T-cell (primary cell): ENCODE results near the gene ABT1. TPM values are rescaled to one million over a fixed set of nuclear protein-coding genes. Genes with fewer than 3 reads are reported as not detected.
A peak's percentile ranks its signal among the peaks of the same experiment; 100 is the strongest.

Experiments used
- ATAC-seq, 4 experiments: fragments of 200-7000 bp in 3 of 4; fragments of 150-1000 bp in 1 of 4; cut with Tn5 transposase; replicated peaks in 1 of 4; 1 replicate in 3 of 4; 2 replicates in 1 of 4; pipeline ENCODE4 v1.10.0; 2021; ENCODE audit warnings: moderate library complexity in 3 of 4, mild to moderate bottlenecking in 2 of 4, moderate number of reproducible peaks in 1 of 4
- CTCF ChIA-PET, 2 donors: fragments of 300-600 bp; sonication (Branson Sonifier 250); formaldehyde crosslinking; loops; one replicate each; lab custom pipeline; 2022; ENCODE audit warnings: antibody characterized with exemption in 2 of 2; lab: Charles Lee
- POLR2A ChIA-PET, 2 donors: fragments of 300-600 bp; sonication (Branson Sonifier 250); formaldehyde crosslinking; loops; one replicate each; lab custom pipeline; 2022; ENCODE audit warnings: antibody characterized with exemption in 2 of 2; lab: Charles Lee
- DNase-seq, 35 experiments: peaks; one replicate each; pipeline versions ENCODE4 v3.0.0 to v3.0.0-alpha.2; 2013 to 2023
- H3K27ac ChIP-seq: one replicate; pipeline ENCODE4 v1.5.1; 2013; ENCODE audit warnings: low read length
- H3K27me3 ChIP-seq, 2 experiments: replicated peaks in 1 of 2; 1 replicate in 1 of 2; 2 replicates in 1 of 2; pipeline versions ENCODE4 v1.6.1 to v1.7.0; 2013; ENCODE audit warnings: low read length in 1 of 2, mixed read lengths in 1 of 2; ENCODE audit not compliant: control insufficient read depth in 2 of 2, insufficient read depth in 2 of 2; ENCODE audit errors: extremely low read depth in 1 of 2
- H3K36me3 ChIP-seq, 2 donors: 1 replicate in 1 of 2; 2 replicates in 1 of 2; pipeline versions ENCODE4 v1.6.1 to v1.7.0; 2013; ENCODE audit warnings: low read length in 1 of 2; ENCODE audit not compliant: control insufficient read depth in 2 of 2, insufficient read depth in 1 of 2; ENCODE audit errors: extremely low read depth in 1 of 2
- H3K4me1 ChIP-seq, 2 experiments: 1 replicate in 1 of 2; 2 replicates in 1 of 2; pipeline versions ENCODE4 v1.6.1 to v1.7.0; 2013; ENCODE audit warnings: low read length in 2 of 2, mixed read lengths in 1 of 2; ENCODE audit not compliant: insufficient read depth in 2 of 2, control insufficient read depth in 1 of 2; ENCODE audit errors: extremely low read depth in 1 of 2
- H3K4me3 ChIP-seq, 2 donors: 1 replicate in 1 of 2; 2 replicates in 1 of 2; pipeline versions ENCODE4 v1.5.1 to v1.7.0; 2013; ENCODE audit warnings: mild to moderate bottlenecking in 2 of 2, low read length in 1 of 2, moderate library complexity in 1 of 2; ENCODE audit not compliant: control insufficient read depth in 1 of 2; ENCODE audit errors: extremely low read depth in 1 of 2
- H3K9me3 ChIP-seq: 2 replicates; pipeline ENCODE4 v1.7.0; 2013
- H3K27ac Mint-ChIP-seq, 2 donors: one replicate each; pipeline ENCODE4 v1.8.0; 2020 to 2021; ENCODE audit warnings: mild to moderate bottlenecking in 2 of 2, mixed read lengths in 2 of 2
- H3K27me3 Mint-ChIP-seq, 2 donors: one replicate each; pipeline ENCODE4 v1.8.0; 2021 to 2022; ENCODE audit warnings: mixed read lengths in 2 of 2
- H3K36me3 Mint-ChIP-seq: one replicate; pipeline ENCODE4 v1.8.0; 2021; ENCODE audit warnings: mixed read lengths
- H3K4me1 Mint-ChIP-seq, 3 donors: one replicate each; pipeline ENCODE4 v1.8.0; 2020 to 2022; ENCODE audit warnings: mixed read lengths in 3 of 3, mild to moderate bottlenecking in 1 of 3
- H3K4me3 Mint-ChIP-seq, 3 donors: one replicate each; pipeline ENCODE4 v1.8.0; 2020 to 2022; ENCODE audit warnings: mild to moderate bottlenecking in 3 of 3, mixed read lengths in 3 of 3, moderate library complexity in 3 of 3
- H3K9me3 Mint-ChIP-seq, 3 donors: one replicate each; pipeline ENCODE4 v1.8.0; 2020 to 2022; ENCODE audit warnings: mixed read lengths in 3 of 3
- WGBS: methylation state at CpG from one replicate; pipeline ENCODE4 v1.1.5; 2013; ENCODE audit warnings: missing lambda C conversion rate; ENCODE audit not compliant: insufficient coverage; 5-methylcytosine and 5-hydroxymethylcytosine counted together
- total RNA-seq, 35 experiments: library from RNA in 6 of 35; stranded (reverse) in 6 of 35; fragments of 120-200 nt in 1 of 35; gene quantifications; one replicate each; pipeline versions ENCODE4 v1.2.1 to v1.2.4 and lab custom pipeline; 2013 to 2026

ABT1 gene
- total RNA-seq, 5 donors from 2014 or later (not counting 1 experiment from before 2014, with no cell fraction given) = 27.6 to 36.4 (median 35.6) TPM

GRCh38 chr6:26577720-26578072 lies 19.1 kb upstream of the ABT1 start:
- Mint-ChIP-seq H3K4me3 (peak overlapping the region; percentile 71 to 81 (median 73)), H3K27me3 (no peaks in the 10 kb centered on the region), H3K9me3 (peaks cover 6 to 11% (median 10%) of the 10 kb centered on the region in 3 donors), H3K4me1 (peaks cover 15 to 24% (median 22%) of the 10 kb centered on the region in 3 donors), H3K36me3 (no peaks in the 10 kb centered on the region), H3K27ac (peak overlapping the region; percentile 74 to 84)
- H3K27me3 ChIP-seq = peaks cover 3 to 12% of the 10 kb centered on the region in 2 experiments
- no peak overlapping the region for H3K27ac ChIP-seq
- H3K9me3 ChIP-seq = peaks cover 5% of the 10 kb centered on the region
- peaks cover 6 to 12% of the 10 kb centered on the region in 2 experiments for H3K4me1 ChIP-seq
- H3K36me3 ChIP-seq = no peaks in the 10 kb centered on the region
- ChIA-PET POLR2A (no interaction called here), CTCF (interaction anchor here in 1 of 2 donors (0.8 to 1.8 kb wide), 4 partner anchors 9 to 236 kb away, joined by 3 to 11 read pairs (median 6); no protein-coding TSS in a partner anchor)
- ATAC-seq (peak in 1 of 4 experiments; percentile 15), DNase-seq (no peak)
- H3K4me3 ChIP-seq = peak overlapping the region; percentile 38 to 40
- 57% methylated on average over 8 of the region's 17 CpGs for WGBS

- H3K27me3 Mint-ChIP-seq = peaks cover 4 to 5% of the 10 kb centered on the region in 2 donors
- ChIA-PET CTCF (interaction anchor here in 1 of 2 donors (1.1 kb wide), 1 partner anchor 17 kb away, joined by 4 read pairs; no protein-coding TSS in a partner anchor), POLR2A (no interaction called here)
- H3K9me3 ChIP-seq = peaks cover 5% of the 10 kb centered on the region
- H3K27ac ChIP-seq = no peak overlapping the region
- H3K27me3 ChIP-seq = peaks cover 6 to 12% of the 10 kb centered on the region in 2 experiments
- H3K4me3 ChIP-seq = no peak overlapping the region
- H3K36me3 Mint-ChIP-seq = no peaks in the 10 kb centered on the region
- H3K4me1 ChIP-seq = peaks cover 6 to 9% of the 10 kb centered on the region in 2 experiments
- H3K27ac Mint-ChIP-seq = peak overlapping the region in 1 of 2 donors; percentile 24
- DNase-seq (no peak), ATAC-seq (no peak)
- H3K4me1 Mint-ChIP-seq = peaks cover 12 to 24% (median 20%) of the 10 kb centered on the region in 3 donors
- H3K4me3 Mint-ChIP-seq = peak overlapping the region in 2 of 3 donors; percentile 31 to 81
- H3K9me3 Mint-ChIP-seq = peaks cover 6 to 11% (median 10%) of the 10 kb centered on the region in 3 donors
- H3K36me3 ChIP-seq = no peaks in the 10 kb centered on the region
- WGBS = no CpG with 5 or more reads among the region's 6 CpGs
Observed at GRCh38 chr6:26578279-26578678, 18.5 kb upstream of the ABT1 start.

GRCh38 chr6:26578741-26579140 lies 18.0 kb upstream of the ABT1 start:
- Mint-ChIP-seq H3K27ac (no peak overlapping the region), H3K4me3 (peak overlapping the region in 1 of 3 donors; percentile 81), H3K36me3 (no peaks in the 10 kb centered on the region), H3K4me1 (peaks cover 12 to 24% (median 20%) of the 10 kb centered on the region in 3 donors), H3K9me3 (peaks cover 6 to 11% (median 10%) of the 10 kb centered on the region in 3 donors), H3K27me3 (peaks cover 8 to 9% of the 10 kb centered on the region in 2 donors)
- no peak overlapping the region for H3K4me3 ChIP-seq
- no peaks in the 10 kb centered on the region for H3K36me3 ChIP-seq
- H3K27me3 ChIP-seq = peaks cover 6 to 12% of the 10 kb centered on the region in 2 experiments
- peaks cover 5% of the 10 kb centered on the region for H3K9me3 ChIP-seq
- ChIA-PET POLR2A (no interaction called here), CTCF (interaction anchor here in 1 of 2 donors (1.1 kb wide), 1 partner anchor 17 kb away, joined by 4 read pairs; no protein-coding TSS in a partner anchor)
- WGBS = no CpG with 5 or more reads among the region's 1 CpG
- H3K27ac ChIP-seq = no peak overlapping the region
- H3K4me1 ChIP-seq = peaks cover 6 to 9% of the 10 kb centered on the region in 2 experiments
- ATAC-seq (no peak), DNase-seq (no peak)

GRCh38 chr6:26581164-26581915 lies 15.4 kb upstream of the ABT1 start:
- WGBS = 83% methylated on average over 1 of the region's 4 CpGs

GRCh38 chr6:26588965-26589364 lies 7.8 kb upstream of the ABT1 start:
- Histone ChIP-seq H3K4me1 (no peaks in the 10 kb centered on the region), H3K36me3 (no peaks in the 10 kb centered on the region), H3K9me3 (no peaks in the 10 kb centered on the region), H3K4me3 (no peak overlapping the region), H3K27me3 (peaks cover 12 to 15% of the 10 kb centered on the region in 2 experiments), H3K27ac (no peak overlapping the region)
- no peak for DNase-seq
- ChIA-PET CTCF (no interaction called here), POLR2A (no interaction called here)
- no peak overlapping the region for H3K4me3 Mint-ChIP-seq
- no peaks in the 10 kb centered on the region for H3K9me3 Mint-ChIP-seq
- H3K4me1 Mint-ChIP-seq = no peaks in the 10 kb centered on the region
- H3K27me3 Mint-ChIP-seq = peaks cover 19 to 29% of the 10 kb centered on the region in 2 donors
- no peak for ATAC-seq
- no peak overlapping the region for H3K27ac Mint-ChIP-seq
- 90% methylated on average over 7 of the region's 21 CpGs for WGBS
- no peaks in the 10 kb centered on the region for H3K36me3 Mint-ChIP-seq

More at GRCh38 chr6:26581164-26581915, 15.4 kb upstream of the ABT1 start:
- POLR2A ChIA-PET = interaction anchor here (0.5 to 0.6 kb wide), 2 partner anchors 42 to 1312 kb away, joined by 3 to 7 read pairs; a partner anchor contains a TSS
- Mint-ChIP-seq H3K9me3 (peaks cover 6 to 11% (median 10%) of the 10 kb centered on the region in 3 donors), H3K27me3 (peaks cover 13 to 14% of the 10 kb centered on the region in 2 donors), H3K36me3 (no peaks in the 10 kb centered on the region), H3K4me3 (no peak overlapping the region), H3K27ac (no peak overlapping the region), H3K4me1 (peaks cover 12 to 22% (median 18%) of the 10 kb centered on the region in 3 donors)
- H3K27ac ChIP-seq = no peak overlapping the region
- no peaks in the 10 kb centered on the region for H3K36me3 ChIP-seq
- no peak for DNase-seq
- H3K4me1 ChIP-seq = peaks cover 6 to 9% of the 10 kb centered on the region in 2 experiments
- no peak for ATAC-seq
- peaks cover 5% of the 10 kb centered on the region for H3K9me3 ChIP-seq
- CTCF ChIA-PET = no interaction called here
- H3K27me3 ChIP-seq = peaks cover 6 to 15% of the 10 kb centered on the region in 2 experiments
- H3K4me3 ChIP-seq = no peak overlapping the region

- no peak for DNase-seq
- no peak overlapping the region for H3K4me3 Mint-ChIP-seq
Observed at GRCh38 chr6:26592649-26593048, 4.1 kb upstream of the ABT1 start.

More at GRCh38 chr6:26592649-26593048, 4.1 kb upstream of the ABT1 start:
- WGBS = 20% methylated on average over 1 of the region's 4 CpGs
- H3K4me3 ChIP-seq = no peak overlapping the region
- no peaks in the 10 kb centered on the region for H3K36me3 ChIP-seq
- ATAC-seq = no peak
- Mint-ChIP-seq H3K27ac (no peak overlapping the region), H3K36me3 (no peaks in the 10 kb centered on the region), H3K27me3 (peaks cover 23 to 35% of the 10 kb centered on the region in 2 donors), H3K4me1 (peaks cover 0 to 8% (median 7%) of the 10 kb centered on the region in 3 donors), H3K9me3 (no peaks in the 10 kb centered on the region)
- H3K27ac ChIP-seq = no peak overlapping the region
- peaks cover 9 to 17% of the 10 kb centered on the region in 2 experiments for H3K27me3 ChIP-seq
- ChIA-PET POLR2A (interaction anchor here (0.5 to 0.6 kb wide), 4 partner anchors 234 to 557 kb away, joined by 4 to 9 read pairs (median 6); a partner anchor contains a TSS), CTCF (interaction anchor here in 1 of 2 donors (0.7 kb wide), 1 partner anchor 21 kb away, joined by 3 read pairs; no protein-coding TSS in a partner anchor)
- H3K4me1 ChIP-seq = peaks cover 4 to 11% of the 10 kb centered on the region in 2 experiments
- no peaks in the 10 kb centered on the region for H3K9me3 ChIP-seq
